Activated CD4-positive, CD25-positive, alpha-beta regulatory T cell treated with anti-CD3 and anti-CD28 coated beads, Interleukin-2, amount 50 U/mL, for 72 hours (primary cell): ENCODE data around the gene BRAF.
"Not testable (repeated sequence)": the region's sequence is repeated elsewhere in the genome, so short reads cannot be mapped to it uniquely, and the experiment has no call there.

Source experiments
- DNase-seq: peaks from one replicate; pipeline ENCODE4 v3.0.0; 2021

Gene BRAF

DNA sequence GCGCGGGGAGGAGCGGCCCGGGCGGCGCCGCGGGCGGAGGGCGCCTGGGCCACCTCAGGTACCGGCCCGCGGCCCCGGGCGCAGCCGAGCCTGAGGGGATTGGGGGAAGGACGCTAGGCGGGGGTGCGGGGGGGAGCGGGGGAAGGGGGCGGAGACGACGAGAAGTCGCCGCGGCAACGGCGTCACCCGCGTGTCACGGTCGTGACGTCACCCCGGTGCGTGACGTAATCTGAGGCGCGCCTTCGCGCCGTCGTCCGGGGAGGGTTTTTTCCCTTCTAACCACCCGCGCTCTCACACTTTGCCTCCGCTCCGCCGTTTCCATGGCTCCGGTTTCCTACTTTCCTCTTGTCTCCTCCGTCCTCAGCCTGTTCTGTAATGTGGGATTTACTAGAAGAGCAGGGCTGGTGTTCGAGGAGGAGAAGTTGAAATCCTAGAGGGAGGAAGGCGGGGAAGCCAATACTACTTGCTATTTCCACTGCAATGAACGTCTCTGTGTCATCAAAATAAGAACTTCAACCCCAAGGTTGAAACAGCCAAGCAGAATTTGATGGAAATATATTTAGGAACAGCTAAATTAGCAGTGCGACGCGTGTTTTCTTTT lies at the start of gene BRAF:
TSS of gene BRAF (minus strand) at position 109 of the 601 bp plus-strand sequence. CDS start 226 bp downstream, outside the sequence.
- peak; percentile 94 for DNase-seq

DNA sequence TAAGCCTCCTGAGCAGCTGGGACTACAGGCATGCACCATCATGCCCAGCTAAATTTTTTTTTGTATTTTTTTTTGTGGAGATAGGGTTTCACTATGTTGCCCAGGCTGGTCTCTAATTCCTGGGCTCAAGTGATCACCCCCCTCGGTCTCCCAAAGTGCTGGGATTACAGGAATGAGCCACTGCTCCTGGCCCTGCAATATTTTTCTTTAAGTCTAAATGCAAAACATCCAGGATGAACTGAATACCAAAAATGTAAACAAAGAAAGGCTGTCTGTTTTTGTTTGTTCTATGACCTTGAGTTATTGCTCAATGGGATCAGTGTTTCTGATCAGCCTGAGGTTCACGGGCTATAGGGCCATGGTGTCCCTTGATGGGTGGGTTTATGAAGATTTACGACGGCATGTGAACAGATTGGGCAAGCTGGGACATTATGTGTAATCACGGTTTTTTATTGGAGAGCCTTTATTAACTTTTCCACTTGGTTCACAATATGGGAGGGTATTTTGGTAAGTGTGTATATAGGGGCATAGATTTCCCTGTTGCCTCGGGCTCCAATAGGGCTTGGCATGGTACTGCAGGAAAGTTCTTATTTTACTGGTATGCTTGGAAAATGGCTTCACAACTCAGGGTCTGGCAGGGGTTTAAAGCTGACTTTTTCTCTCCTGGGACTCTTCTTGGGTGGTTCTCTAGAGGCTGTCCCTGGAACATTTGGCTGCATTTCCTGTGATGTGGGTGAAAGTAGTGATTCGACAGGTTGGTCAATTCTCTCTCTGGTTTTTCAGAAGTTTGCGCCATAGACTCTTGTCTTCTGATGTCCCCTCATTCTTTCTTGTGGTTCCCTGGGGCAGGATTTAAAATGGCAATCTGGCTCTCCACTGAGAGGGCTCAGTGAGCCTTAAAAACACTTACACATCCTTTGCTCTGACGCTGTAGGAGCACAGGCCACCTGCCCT lies 48.4 kb upstream of the BRAF start:
- no peak for DNase-seq

DNA sequence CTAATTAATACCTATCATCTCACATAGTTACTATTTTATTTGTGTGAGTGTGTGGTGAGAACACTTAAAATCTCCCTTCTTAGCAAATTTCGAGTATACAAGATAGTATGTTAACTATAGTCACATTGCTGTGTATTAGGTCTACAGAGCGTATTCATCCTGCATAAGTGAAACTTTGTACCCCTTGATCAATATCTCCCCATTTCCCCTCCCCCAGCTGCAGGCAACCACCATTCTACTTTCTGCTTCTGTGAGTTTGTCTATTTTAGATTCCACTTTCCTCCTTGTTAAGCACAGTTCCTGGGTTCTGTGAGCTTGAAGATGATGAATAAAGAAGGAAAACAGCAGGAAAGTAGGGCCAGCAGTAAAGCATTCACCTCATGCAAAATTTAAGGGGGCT lies 47.6 kb upstream of the BRAF start:
- DNase-seq, result no peak

DNA sequence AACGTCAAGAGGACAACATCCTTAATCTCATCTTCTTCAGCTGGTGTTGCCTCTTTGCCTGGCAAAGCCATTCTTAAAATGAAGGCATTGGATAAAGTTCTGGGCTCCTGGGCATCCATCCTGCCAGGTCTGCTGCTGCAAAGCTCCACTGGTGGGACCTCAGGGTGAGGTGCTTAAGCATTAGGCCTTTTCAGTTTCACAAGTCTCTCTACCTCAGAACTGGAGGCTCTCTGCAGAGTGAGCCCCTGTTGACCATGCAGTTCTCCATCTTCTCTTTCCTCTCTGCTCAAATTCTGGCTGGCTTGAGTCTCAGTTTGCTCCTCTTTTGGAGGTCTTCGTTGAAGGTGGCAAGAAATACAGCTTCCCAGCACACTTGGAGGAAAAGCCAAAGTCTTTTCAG lies 42.7 kb upstream of the BRAF start:
- no peak for DNase-seq

DNA sequence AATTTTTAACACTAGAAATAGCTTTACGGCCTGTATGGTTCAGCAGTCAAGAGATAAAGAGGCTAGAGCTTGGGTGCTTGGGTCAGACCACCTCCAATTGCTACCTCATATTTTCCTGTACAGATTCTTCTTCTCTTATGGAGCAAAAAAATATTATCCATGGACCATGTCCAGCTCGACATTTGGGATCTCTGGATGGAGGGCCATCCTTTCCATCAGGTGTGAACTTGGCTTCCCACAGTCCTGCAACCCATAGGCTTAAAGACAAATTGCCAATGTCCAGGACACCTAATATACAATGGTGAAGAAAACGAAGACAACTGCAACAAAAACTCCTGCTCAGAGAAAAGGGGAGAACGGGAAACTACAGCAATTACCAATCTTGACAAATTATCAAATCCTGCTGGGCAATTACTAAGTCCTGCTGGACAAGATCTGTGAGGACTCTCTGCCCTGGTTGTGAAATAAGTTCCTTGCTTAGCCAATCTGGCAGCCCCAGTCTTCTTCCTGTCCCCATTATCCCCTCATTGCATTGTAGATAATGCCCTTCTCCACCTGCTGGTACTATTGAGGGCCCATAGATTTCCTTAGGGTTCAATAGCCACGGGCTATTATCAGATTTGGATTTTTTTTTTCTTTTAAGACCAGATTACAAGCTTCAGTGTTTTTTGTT lies 42.0 kb upstream of the BRAF start:
- DNase-seq, result no peak

DNA sequence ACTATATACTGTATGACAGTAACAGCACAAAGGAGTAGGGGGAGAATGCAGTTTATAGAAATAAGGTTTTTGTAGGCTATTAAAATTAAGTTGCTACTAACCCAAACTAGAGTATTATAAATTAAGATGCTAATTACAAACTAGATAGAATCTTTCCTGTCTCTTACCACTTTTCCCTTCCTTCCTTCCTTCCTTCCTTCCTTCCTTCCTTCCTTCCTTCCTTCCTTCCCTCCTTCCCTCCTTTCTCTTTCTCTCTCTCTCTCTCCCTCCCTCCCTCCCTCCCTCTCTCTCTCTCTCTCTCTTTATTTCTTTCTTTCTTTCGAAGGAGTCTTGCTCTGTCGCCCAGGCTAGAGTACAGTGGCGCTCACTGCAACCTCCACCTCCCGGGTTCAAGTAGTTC lies 36.4 kb upstream of the BRAF start:
- no peak for DNase-seq

DNA sequence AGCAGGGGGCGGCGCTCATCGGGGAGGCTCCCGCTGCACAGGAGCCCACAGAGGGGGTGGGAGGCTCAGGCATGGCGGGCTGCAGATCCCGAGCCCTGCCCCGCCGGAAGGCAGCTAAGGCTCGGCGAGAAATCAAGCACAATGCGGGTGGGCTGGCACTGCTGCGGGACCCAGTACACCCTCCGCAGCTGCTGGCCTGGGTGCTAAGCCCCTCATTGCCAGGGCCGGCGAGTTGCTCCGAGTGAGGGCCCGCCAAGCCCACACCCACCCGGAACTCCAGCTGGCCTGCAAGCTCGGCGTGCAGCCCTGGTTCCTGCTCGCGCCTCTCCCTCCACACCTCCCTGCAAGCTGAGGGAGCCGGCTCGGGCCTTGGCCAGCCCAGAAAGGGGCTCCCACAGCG lies 32.3 kb upstream of the BRAF start:
- not testable (repeated sequence) for DNase-seq

DNA sequence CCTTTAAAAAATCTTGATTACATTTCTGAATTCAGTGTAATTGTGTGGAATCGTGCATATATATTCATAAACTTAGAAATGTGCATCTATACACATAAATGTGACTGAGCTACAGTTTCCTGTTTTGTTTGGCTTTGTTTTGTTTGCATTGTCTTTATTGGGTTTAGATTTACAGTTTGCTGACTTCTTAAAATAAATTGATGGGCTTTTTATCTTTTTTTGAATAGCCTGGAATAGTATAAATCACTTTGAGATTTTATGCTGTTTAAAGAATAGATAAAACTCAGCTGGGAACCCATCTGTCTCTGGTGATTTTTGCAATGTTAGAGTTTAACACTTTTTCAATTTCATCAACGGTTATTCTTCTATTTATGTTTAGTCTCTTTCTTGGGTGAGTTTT lies 21.2 kb upstream of the BRAF start:
- DNase-seq, result no peak

DNA sequence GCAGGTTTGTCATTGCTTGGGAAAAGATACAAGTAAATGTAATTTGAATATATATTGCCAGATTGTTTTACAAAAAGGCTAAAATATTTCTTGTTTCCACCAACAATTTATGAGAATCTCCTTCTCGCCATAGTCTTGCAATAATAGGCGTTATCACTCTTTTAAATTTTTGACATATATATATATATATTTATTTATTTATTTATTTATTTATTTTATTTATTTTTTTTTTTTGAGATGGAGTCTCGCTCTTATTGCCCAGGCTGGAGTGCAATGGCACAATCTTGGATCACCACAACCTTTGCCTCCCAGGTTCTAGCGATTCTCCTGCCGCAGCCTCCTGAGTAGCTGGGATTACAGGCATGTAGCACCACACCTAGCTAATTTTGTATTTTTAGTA lies 17.5 kb upstream of the BRAF start:
- not testable (repeated sequence) for DNase-seq

DNA sequence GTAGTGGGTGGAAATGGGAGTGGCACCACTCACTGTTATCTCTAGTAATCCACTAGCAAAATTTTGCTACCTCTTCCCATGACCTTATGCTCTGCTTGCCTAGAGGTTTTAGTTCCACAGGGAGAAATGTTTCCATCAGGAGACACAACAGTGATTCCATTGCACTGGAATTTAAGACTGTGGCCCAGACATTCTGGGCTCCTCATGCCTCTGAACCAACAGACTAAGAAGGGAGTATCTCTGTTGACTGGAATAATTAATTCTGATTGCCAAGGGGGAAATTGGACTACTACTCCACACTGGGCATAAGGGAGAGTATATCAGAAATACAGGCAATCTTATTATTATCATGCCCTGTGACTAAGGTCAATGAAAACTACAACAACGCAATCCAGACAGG lies 16.2 kb upstream of the BRAF start:
- no peak for DNase-seq

DNA sequence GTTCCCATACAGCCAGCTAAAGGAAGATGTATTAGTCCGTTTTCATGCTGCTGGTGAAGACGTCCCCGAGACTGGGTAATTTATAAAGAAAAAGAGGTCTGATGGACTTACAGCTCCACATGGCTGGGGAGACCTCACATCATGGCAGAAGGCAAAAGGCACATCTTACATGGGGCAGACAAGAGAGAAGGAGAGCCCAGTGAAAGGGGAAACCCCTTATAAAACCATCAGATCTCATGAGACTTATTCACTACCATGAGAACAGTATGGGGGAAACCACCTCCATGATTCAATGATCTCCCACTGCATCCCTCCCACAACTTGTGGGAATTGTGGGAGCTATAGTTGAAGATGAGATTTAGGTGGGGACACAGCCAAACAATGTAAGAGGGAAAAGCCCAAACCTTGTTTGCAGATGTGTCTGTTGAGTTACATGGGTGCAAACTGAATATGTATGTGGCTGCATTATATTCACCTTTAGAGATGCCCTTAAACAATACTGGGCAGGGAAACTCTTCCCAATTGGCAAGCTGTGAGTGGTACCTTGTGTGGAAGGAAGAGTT lies 13.1 kb upstream of the BRAF start:
- no peak for DNase-seq

DNA sequence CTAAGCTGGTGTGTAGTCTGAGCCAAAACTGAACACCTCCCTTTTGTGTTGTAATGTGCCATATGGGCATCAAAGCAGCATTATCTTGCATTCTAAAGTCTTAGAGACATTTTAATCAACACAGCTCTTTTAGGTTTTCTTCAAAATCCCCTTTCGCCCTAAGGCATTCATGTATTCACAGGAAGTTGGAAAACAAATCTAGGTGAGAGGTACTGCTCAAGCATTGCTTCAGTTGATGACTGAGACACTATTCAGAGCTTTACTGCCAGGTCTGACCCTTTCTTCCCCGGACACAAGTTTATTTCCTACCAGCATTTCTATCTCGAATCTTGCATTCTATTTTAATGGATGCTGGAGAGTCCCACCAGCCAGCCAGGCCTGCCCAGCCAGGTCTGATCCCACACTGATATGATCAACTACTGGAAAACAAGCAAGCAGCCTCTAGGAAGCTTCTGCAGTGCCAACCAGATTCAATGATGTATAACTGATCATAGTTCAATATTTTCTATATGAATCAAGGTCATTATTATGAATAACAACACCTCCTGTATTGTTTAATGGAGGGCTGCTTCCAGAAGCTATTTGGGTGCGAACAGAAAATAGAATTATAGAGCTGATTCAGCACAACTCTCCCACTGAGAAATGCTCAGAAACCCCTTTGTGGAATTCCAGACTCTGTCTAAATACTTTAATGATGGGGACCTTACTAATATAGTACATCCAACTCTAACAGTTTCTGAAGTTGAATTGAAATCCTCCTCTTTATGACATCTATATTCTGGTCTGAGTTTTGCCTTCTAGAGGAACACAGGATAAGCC lies 4.0 kb upstream of the BRAF start:
- DNase-seq, result no peak

DNA sequence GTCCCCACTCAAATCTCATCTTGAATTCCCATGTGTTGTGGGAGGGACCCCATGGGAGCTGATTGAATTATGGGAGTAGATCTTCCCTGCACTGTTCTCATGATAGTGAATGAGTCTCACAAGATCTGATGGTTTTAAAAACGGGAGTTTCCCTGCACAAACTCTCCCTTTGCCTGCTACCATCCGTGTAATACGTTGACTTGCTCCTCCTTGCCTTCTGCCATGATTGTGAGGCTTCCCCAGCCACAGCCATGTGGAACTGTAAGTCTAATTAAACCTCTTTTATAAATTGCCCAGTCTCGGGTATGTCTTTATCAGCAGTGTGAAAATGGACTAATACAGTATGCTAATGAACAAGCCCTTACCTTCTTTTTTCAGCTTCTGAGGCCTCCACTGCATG lies 3.2 kb upstream of the BRAF start:
- not testable (repeated sequence) for DNase-seq

DNA sequence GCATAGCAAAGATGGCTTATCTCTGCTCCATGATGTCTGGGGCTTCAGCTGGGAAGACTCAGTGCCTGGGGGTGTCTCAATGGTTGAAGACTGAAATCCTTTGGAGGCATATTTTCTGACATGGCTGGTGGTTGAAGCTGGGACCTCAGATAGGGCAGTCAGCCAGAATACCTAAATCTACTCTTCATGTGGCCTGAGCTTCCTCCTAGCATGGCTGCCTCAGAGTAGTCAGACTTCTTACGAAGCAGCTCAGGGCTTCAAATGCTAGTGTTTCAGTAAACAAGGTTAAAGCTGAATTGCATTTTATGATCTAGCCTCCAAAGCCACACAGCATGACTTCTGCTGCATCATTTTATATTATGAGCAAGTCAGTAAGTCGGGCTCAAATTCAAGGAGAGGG lies 2.6 kb upstream of the BRAF start:
- no peak for DNase-seq

DNA sequence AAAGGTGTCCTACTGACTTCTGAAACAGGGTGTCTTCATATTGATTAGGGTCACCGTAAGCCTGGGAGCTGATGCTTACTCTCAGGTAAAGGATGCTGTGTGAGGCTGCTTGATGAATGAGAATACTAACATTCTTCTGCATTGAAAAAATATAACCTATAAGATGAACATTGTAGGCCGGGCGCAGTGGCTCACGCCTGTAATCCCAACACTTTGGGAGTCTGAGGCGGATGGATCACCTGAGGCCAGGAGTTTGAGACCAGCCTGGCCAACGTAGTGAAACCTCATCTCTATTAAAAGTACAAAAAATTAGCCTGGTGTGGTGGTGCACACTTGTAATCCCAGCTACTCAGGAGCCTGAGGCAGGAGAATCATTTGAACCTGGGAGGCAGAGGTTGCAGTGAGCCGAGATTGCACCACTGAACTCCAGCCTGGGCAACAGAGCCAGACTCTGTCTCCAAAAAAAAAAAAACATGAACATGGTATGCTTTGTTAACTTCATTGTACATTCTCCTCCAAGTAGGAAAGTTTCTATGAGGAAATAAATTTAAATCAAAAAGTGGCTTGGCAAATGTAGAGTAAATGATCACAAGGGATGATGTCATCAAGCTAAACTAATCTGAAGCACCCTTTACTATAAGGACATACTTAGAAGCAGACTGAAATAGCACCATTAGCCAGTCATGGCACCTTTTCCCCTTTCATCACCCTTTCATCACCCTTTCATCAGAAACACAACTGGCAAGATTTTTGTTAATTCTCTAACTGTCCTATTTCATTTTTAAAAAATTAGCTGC lies 1.5 kb upstream of the BRAF start:
- DNase-seq, result no peak

DNA sequence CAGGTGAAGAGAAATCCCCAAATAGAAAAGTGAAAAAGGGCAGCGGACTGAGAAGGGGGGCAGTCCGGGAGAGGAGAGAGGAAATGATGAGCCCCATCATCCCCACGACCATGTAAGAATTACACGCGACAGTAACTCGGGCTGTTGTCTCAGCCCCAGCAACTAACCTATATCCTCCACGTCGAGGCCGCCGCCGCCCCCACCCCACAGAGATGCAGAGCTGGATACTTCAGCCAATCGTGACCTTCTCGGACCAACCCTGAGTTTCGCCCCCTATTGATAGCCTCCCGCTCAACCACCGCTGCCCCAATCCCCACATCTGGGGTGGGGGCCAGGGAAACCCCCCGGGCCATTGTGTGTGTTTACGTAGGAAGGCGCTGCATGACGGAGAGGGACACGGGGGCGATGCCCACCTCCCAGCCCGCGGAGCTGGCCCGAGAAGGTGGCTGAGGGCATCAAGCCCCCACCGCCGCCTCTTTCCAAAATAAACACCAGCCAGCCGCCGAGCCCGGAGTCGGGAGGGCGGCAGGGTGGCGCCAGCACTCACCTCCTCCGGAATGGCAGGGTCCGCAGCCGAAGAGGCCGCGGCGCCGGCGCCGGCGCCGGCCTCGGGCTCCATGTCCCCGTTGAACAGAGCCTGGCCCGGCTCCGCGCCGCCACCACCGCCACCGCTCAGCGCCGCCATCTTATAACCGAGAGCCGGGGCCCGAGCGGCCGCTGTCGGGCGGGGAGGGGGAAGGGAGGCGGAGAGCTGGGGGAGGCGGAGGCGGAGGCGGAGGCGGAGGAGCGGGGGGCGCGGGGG lies 509 bp downstream of the BRAF start:
- DNase-seq, result peak; percentile 71

DNA sequence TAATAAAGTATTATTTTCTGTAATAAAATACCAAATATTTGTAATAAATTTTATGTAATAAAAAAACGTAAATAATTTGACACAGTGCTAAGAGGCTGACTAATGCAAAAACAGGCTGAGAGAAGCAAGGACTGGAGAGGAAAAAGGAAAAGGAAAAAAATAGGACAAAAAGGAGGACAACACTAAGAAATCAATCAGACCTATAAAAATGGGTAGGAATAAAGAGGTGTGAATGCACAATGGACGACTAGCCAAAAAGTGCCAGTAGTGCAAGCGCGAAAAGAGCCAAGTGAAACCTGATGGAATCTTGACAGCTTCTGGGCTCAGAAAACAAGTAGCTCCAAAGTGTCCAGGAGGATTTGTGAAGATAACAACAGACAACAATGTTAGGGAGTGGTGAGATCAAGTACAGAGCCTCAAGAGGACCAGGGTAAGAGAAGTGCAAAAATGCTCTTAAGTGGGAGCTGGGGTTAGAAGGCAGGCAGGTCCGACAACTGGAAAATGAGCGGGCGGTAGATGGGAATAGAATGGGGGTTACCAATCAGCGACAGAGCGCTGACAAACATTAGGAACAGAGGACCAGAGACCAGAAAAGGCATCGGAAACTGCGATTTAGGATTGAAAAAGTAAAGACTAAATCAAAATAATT lies 1.2 kb downstream of the BRAF start:
- DNase-seq, result no peak

DNA sequence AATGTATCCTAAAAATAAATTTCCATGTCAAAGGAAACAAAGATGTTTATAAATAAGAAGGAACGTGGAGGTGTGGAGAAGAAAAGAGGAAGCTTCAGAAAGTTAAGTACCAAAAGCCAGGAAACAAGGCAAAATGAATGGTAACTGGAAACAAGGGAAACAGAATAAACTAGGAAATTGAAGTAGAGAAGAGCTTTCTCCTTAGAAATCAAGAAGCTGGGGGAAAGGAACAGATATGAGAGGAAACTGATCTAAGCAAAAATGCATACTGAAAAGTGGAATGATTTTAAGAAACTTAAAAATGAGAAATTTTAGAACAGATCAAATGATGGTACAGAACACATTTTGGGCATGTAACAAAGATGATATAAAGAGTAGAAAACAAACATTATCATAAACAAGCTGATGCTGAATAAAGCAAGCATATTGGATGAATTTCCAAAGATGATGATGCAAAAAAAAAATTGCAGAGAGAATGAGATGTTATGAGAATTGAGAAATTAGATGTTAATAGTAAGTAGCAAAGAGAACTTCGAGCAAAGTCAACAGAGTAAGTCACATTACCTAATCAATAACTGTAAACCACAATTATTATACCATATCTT lies 1.9 kb downstream of the BRAF start:
- no peak for DNase-seq

DNA sequence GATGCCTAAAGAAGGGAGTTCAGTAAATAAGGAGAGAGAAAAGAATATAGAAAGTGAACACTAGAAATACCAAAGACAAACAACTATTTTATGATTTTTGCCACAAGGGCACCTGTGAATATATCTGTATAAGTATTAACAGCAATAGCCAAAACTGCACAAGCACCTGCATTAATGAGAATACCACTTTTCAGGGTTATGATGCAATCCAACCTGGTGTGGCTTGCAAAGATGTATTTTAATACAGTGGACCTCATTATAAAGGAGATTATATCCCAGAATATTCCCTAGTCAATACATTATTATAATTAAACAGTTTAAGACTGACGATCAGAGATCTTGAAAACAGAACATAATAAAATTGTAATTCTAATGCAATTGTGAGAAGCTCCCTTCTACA lies 4.0 kb downstream of the BRAF start:
- DNase-seq, result no peak

DNA sequence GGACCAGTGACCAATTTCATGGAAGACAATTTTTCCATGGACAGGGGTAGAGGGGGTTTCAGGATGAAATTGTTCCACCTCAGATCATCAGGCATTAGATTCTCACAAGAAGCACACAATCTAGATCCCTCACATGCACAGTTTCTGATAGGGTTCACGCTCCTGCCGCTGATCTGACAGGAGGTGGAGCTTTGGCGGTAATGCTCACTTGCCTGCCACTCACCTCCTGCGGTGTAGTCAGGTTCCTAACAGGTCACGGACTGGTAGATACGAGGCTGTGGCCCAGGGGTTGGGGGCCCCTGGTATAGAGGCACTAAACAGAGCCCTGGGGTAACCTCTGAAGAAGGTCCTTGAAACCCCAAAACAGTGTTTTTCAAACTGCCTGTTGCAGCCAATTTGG lies 6.5 kb downstream of the BRAF start:
- no peak for DNase-seq
